ENCODE data around the gene PUS10.

GRCh38 chr2:60987041-60987440 lies 31.0 kb downstream of the PUS10 start:
- no peak for TF ChIP-seq EZH2phosphoT487 (IDR thresholded peaks at IDR 0.05; ENCODE audit: insufficient read depth, low read depth)
- no peak for TF ChIP-seq EZH2 (IDR thresholded peaks at IDR 0.05; ENCODE audit: insufficient read depth, poor library complexity, severe bottlenecking)
